SIG-M5 (cell line): ENCODE measurements around the gene SLK.
A peak's percentile ranks its signal among the peaks of the same experiment; 100 is the strongest.

ENCODE experiments used
- DNase-seq: peaks from one replicate; lab custom pipeline; 2025; lab: John Stamatoyannopoulos, UW

The SLK gene

DNA sequence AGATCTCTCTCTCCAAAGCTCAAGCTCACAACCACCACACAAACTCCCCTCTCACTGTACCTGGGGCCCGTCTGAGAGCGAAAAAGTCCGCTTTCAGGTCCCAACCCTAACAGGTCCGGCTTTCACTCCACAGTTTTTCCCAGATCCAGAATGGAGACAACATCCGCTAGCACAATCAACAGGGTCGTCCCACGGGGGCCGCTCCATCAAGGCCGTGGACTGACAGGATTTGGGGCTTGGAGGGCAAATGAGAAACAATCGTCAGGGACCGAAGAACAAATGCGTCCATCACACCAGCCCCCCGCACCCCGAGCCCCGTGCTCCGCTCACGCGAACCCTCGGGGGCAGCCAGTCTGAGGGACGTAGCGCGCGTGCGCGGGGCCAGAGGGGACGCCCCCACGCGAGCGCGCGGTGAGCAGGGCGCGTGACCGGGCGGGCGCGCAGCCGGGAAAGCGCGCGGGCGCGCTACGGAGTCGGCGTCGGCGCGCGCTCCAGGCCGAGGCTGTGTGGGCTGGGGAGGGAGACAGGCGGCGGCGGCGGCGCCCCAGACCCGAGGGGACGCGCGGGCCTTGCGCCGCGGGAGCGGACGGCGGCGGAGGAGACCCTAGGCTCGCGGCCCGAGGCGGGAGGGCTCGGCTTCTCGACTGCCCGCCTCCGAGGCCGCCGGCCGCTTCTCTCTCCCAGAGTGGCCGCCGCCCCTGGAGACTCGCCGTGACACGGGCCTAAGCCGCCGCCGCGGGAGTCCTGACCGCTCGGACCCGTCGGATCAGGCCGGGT, at the start of gene SLK:
Gene SLK, plus strand, starts transcription at position 470 of the 777 bp plus-strand sequence. CDS start 606 bp downstream, outside the sequence.
- no peak for DNase-seq

DNA sequence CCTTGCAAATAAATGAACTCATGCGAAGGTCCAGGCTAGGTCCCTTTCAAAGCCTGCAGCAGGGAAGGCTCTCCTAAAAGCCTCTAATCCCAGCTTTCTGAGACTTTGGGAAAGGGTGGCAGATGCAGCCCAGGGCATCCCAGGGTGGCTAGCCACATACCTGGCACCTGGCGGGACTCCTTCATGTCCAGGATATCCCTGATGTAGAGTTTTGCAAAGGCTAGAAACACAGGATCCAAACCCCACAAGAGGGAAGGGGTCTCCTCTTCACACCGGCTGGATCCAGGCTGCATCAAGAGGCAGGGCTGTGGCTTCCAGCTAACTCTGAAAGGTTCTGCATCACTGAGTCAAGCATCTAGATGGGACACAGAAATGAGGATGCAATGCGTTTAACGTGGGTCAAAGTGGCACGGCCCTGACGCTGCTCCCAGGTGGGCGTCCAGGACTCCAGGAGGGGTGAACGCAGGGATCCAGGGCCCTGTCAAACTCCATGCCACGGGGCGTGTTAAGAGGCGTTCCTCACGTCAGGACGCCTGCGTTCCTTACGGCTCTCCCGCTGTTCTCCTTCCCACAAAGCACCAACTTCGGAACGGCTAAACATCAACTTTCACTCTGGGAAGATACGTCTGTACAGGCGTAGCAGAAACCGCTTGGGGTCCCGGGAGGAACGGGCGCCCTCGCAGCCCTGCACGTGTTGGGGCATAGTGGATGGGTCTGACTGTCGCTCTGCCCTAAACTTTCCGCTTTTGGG, 49.5 kb upstream of the SLK start:
- no peak for DNase-seq

GRCh38 chr10:103918053-103918846, 48.7 kb upstream of the SLK start, which contains the start of gene STN1:
TSS of gene STN1 (minus strand) at chr10:103918184. CDS start at chr10:103917594, 590 bp downstream.
- DNase-seq, result peak; percentile 66

DNA sequence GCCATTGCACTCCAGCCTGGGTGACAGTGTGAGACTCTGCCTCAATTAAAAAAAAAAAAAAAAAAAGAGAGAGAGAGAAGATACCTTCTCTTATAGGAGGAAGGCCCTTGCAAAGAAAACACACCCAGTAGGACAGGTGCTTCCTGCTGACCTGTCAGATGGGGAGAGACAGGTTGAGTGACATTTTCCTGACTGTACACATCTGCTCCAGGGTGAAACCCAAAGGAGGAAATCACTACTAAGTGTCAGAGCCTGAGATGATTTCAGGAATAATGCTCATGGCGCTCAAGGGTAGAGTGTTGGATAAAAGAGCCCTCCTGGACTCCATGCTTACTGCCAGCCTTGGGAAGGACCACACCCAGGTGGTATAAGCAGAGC, 47.3 kb upstream of the SLK start:
- DNase-seq, result no peak

- DNase-seq, result no peak
These were observed 45.7 kb upstream of the SLK start for GRCh38 chr10:103921248-103921647.

- no peak for DNase-seq
These were observed 45.2 kb upstream of the SLK start for GRCh38 chr10:103921750-103922195.

DNA sequence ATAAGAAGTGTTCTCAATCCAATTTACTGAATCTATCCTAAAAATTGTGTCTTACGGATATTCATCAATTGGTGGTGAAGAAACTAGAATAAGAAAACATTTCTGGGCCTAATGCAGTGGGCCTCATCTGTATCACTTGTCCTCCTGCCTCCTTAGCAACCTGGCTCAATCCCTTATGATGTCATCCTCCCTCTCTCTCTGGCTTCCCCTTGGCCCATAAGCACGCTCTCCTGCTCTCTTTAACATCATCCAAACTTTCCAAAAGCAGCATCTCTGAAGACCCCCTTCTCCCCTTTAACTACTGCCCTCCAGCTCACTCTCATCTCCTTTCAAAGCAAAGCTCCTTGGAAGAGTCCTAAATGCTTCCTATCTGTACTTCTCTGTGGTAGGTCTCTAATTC, 44.3 kb upstream of the SLK start:
- no peak for DNase-seq

DNA sequence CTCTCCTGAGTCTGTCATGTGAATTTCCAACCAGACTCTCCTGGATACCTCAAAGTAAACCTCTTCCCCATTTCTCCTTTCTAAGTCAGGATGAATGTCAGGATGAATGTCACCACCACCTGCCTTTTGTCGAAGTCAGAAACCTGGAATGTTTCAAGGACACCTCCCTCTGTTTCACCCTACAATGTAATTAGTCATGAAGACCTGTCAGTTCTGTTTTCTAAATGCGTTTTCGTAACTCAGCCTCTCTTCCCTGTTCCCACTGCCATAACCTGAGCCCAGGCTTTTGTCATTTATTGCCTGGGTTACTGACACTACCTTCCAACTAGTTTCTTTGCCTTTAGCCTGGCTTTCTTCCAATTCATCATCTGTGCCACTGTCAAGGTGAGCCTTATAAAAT, 43.4 kb upstream of the SLK start:
- DNase-seq, result no peak

GRCh38 chr10:103925591-103925990, 41.3 kb upstream of the SLK start:
- no peak for DNase-seq

GRCh38 chr10:103926722-103927319, 40.1 kb upstream of the SLK start:
- no peak for DNase-seq

DNA sequence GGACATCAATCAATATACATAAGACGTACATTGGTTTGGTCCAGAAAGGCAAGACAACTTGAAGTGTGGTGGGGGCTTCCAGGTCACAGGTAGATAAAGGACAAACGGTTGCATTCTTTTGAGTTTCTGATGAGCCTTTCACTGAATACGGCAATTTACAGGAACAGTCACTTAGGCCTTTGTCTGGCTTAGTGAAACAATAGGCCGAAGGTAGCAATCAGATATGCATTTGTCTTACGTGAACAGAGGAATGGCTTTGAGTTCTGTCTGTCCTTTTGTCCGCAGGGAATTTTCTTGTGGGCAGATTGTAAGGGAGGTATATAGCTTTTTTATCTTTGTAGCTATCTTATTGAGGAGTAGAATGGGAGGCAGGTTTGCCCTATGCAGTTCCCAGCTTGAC, 38.2 kb upstream of the SLK start:
- no peak for DNase-seq

DNA sequence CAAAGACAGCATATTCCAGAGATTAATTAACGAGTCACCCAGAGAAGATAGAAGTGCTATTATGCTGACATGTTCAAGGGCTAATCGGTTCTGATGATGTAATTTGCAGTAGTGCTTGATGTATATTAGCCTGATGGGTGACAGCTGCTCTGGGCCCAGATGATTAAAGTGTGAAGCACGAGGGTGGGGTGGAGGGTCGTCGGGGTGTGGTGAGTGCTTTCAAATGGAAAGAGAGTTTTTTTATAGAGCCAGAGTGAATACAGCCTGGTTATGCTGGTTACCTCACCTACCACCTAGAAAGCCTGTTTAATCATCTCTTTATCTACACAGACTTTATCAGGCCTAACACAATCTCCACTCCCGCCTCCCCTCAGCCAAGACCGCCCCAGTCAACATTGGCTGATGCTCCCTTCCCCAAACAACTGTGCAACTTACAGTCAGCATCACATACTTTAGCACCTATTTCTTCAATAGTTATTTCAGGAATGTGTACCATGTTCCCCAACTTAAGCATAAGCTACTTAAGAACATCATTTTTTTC, 37.5 kb upstream of the SLK start:
- no peak for DNase-seq

DNA sequence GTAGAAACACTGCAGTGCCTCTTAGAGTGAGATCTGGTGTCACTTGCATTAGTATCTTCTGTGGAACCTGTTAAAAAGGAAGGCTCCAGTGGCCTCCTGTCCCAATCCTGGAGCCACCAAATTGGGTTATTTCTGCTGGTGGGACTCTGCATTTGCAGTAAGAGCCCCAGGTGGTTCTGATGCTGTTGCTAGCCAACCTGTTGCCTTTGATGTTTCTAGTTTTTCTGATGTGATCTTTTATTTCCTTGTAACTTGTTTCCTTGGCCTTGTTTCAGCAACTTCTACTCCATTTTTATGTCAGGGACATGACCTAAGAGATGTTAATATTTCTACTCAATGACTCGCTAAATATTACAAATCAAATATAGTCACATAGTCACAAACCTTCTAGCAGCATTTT, 36.5 kb upstream of the SLK start:
- DNase-seq, result no peak

GRCh38 chr10:103930881-103931280, 36.1 kb upstream of the SLK start:
- no peak for DNase-seq

DNA sequence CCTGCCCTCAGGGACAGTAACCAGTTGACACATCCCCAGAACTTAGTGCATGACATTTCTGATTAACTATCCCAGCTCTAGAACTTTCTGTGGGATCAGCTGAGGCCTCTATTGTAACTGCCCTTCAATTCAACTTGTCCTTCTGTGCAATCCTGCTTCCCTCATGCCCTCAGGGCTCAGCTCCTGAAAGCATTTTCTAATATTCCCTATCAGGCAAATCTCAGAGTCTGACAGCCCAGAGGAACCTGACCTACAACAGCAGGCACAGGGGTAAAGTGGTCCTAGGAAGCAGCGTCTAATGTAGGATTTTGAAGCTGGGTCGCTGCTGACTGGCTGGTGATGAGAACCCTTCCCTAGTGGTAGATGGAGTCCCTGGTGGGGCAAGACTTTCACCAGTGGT, 35.3 kb upstream of the SLK start:
- DNase-seq, result no peak

- no peak for DNase-seq
These were observed 34.7 kb upstream of the SLK start for GRCh38 chr10:103932271-103932670.

- no peak for DNase-seq
These were observed 34.0 kb upstream of the SLK start for GRCh38 chr10:103932971-103933370.

- DNase-seq, result no peak
These were observed 33.3 kb upstream of the SLK start for GRCh38 chr10:103933557-103934121.

DNA sequence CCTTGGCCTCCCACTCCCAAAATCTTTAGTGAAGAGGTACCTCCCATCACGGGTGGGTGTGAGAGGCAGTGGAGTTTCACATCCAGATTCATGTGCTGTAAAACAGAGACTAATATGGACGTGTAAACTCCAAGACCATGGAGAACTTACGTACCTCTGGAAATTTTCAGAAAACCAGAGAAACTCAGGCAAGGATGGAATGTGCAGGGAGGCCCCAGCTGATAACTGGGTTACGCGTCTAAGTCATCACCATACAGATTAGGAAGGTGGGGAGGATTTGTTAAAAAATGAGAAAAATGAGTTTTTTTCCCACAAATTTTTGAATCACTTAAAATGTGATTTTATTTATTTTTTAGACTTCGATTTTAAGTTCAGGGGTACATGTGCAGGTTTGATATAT, 32.6 kb upstream of the SLK start:
- DNase-seq, result no peak

- no peak for DNase-seq
These were observed 30.9 kb upstream of the SLK start for GRCh38 chr10:103936022-103936421.

DNA sequence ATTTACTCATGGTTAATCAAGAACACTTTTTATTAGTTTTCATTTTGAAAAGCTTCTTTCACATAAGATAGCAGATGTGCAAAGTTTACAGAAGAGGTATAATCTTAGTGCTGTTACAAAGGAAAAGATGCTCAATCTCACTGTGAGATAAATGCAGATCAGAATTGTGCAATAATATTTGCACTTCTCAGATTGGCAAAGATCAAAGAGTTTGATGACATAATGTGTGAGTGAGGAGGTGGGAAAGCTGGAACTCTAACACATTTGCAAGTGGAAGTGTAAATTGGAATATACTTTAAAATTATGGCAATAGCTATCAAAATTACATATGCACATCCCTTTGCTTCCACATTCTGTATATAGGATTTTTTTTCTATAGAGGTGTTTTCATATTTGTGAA, 27.4 kb upstream of the SLK start:
- DNase-seq, result no peak

- no peak for DNase-seq
These were observed 25.1 kb upstream of the SLK start for GRCh38 chr10:103941801-103942200.
